Measurements from ENCODE around the gene UNC45A. TPM values are rescaled to one million over a fixed set of nuclear protein-coding genes. Genes with fewer than 3 reads are reported as not detected.

Gene UNC45A
- total RNA-seq, 1 experiment from 2014 or later: 84.4 TPM

DNA sequence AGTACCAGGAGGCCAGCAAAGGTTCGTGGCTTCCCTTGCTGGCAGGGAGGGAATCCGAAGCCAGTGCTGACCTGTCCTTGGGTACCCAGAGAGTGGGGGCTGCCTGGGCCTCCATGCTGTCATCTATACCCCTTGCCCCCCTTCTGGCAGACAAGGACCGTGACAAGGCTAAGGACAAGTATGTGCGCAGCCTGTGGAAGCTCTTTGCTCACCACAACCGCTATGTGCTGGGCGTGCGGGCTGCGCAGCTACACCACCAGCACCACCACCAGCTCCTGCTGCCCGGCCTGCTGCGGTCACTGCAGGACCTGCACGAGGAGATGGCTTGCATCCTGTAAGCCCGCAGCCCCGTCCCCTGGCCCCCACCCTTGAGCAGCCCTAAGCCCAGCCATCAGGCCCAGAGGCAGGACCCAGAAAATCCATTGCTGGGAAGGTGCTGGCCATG, 48.0 kb upstream of the UNC45A start:
- ChIA-PET CTCF (interaction anchor here (1.6 kb wide), 1 partner anchor 239 kb away, joined by 8 read pairs; no protein-coding TSS in a partner anchor), POLR2A (interaction anchor here (0.6 kb wide), 1 partner anchor 43 kb away, joined by 4 read pairs; no protein-coding TSS in a partner anchor)
- intact Hi-C loops (cut with micrococcal nuclease; ENCODE audit: unreplicated experiment): no loop called here
- TF ChIP-seq SIN3A (IDR thresholded peaks at IDR 0.05; ENCODE audit: borderline replicate concordance, insufficient read depth, low read depth, low read length) (no peak), TCF7L2 (IDR thresholded peaks at IDR 0.05; ENCODE audit: low read depth, low read length) (no peak)
- in situ Hi-C loops (cut with HindIII; ENCODE audit: low pct_unique_long_range_greater_than_20kb, low sequenced_read_pairs): no loop called here
- Histone ChIP-seq H3K27ac (ENCODE audit: low read length) (no peak overlapping the region), H3K4me3 (ENCODE audit: low read depth in 2 of 2, low read length in 2 of 2) (no peak overlapping the region), H3K9me3 (ENCODE audit: control insufficient read depth, insufficient read depth, low read depth, low read length) (no peaks in the 10 kb centered on the region), H3K36me3 (ENCODE audit: control insufficient read depth, insufficient read depth, low read length) (no peaks in the 10 kb centered on the region), H3K4me1 (ENCODE audit: control insufficient read depth, insufficient read depth, low read length) (no peaks in the 10 kb centered on the region), H3K27me3 (ENCODE audit: control insufficient read depth, insufficient read depth, low read length) (no peaks in the 10 kb centered on the region)
- DNase-seq (ENCODE audit: low read depth, low spot score) (no peak), ATAC-seq (no peak)
- no TSS peak for BruUV-seq (replicated peaks)

DNA sequence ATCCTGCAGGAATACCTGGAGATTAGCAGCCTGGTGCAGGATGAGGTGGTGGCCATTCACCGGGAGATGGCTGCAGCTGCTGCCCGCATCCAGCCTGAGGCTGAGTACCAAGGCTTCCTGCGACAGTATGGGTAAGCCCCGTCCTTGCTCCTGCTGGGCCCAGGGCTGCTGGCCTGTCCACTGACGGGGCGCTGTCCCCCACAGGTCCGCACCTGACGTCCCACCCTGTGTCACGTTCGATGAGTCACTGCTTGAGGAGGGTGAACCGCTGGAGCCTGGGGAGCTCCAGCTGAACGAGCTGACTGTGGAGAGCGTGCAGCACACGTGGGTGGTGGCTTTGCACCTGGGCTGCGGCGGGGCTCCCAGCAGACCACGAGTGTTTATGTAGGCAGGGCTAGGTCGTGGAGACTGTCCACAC, 45.8 kb upstream of the UNC45A start:
- Histone ChIP-seq H3K9me3 (ENCODE audit: control insufficient read depth, insufficient read depth, low read depth, low read length) (no peaks in the 10 kb centered on the region), H3K27me3 (ENCODE audit: control insufficient read depth, insufficient read depth, low read length) (no peaks in the 10 kb centered on the region), H3K4me3 (ENCODE audit: low read depth in 2 of 2, low read length in 2 of 2) (no peak overlapping the region), H3K27ac (ENCODE audit: low read length) (no peak overlapping the region), H3K4me1 (ENCODE audit: control insufficient read depth, insufficient read depth, low read length) (no peaks in the 10 kb centered on the region), H3K36me3 (ENCODE audit: control insufficient read depth, insufficient read depth, low read length) (no peaks in the 10 kb centered on the region; the same call in 1 of the 2 replicates)
- CTCF ChIA-PET: interaction anchor here (0.6 kb wide), 2 partner anchors 71 to 288 kb away, joined by 3 read pairs; no protein-coding TSS in a partner anchor
- intact Hi-C loops (cut with micrococcal nuclease; ENCODE audit: unreplicated experiment): no loop called here
- POLR2A ChIA-PET: interaction anchor here (0.5 kb wide), 1 partner anchor 40 kb away, joined by 3 read pairs; no protein-coding TSS in a partner anchor
- in situ Hi-C loops (cut with HindIII; ENCODE audit: low pct_unique_long_range_greater_than_20kb, low sequenced_read_pairs): no loop called here
- BruUV-seq (replicated peaks): no TSS peak
- TF ChIP-seq POLR2AphosphoS5 (IDR thresholded peaks at IDR 0.05; ENCODE audit: low read depth, low read length): no peak
- no peak for TF ChIP-seq SIN3A (IDR thresholded peaks at IDR 0.05; ENCODE audit: borderline replicate concordance, insufficient read depth, low read depth, low read length)
- TF ChIP-seq, protein P1, sequence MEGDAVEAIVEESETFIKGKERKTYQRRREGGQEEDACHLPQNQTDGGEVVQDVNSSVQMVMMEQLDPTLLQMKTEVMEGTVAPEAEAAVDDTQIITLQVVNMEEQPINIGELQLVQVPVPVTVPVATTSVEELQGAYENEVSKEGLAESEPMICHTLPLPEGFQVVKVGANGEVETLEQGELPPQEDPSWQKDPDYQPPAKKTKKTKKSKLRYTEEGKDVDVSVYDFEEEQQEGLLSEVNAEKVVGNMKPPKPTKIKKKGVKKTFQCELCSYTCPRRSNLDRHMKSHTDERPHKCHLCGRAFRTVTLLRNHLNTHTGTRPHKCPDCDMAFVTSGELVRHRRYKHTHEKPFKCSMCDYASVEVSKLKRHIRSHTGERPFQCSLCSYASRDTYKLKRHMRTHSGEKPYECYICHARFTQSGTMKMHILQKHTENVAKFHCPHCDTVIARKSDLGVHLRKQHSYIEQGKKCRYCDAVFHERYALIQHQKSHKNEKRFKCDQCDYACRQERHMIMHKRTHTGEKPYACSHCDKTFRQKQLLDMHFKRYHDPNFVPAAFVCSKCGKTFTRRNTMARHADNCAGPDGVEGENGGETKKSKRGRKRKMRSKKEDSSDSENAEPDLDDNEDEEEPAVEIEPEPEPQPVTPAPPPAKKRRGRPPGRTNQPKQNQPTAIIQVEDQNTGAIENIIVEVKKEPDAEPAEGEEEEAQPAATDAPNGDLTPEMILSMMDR (IDR thresholded peaks at IDR 0.05): no peak
- no peak for TF ChIP-seq TCF7L2 (IDR thresholded peaks at IDR 0.05; ENCODE audit: low read depth, low read length)
- TF ChIP-seq, protein P2, sequence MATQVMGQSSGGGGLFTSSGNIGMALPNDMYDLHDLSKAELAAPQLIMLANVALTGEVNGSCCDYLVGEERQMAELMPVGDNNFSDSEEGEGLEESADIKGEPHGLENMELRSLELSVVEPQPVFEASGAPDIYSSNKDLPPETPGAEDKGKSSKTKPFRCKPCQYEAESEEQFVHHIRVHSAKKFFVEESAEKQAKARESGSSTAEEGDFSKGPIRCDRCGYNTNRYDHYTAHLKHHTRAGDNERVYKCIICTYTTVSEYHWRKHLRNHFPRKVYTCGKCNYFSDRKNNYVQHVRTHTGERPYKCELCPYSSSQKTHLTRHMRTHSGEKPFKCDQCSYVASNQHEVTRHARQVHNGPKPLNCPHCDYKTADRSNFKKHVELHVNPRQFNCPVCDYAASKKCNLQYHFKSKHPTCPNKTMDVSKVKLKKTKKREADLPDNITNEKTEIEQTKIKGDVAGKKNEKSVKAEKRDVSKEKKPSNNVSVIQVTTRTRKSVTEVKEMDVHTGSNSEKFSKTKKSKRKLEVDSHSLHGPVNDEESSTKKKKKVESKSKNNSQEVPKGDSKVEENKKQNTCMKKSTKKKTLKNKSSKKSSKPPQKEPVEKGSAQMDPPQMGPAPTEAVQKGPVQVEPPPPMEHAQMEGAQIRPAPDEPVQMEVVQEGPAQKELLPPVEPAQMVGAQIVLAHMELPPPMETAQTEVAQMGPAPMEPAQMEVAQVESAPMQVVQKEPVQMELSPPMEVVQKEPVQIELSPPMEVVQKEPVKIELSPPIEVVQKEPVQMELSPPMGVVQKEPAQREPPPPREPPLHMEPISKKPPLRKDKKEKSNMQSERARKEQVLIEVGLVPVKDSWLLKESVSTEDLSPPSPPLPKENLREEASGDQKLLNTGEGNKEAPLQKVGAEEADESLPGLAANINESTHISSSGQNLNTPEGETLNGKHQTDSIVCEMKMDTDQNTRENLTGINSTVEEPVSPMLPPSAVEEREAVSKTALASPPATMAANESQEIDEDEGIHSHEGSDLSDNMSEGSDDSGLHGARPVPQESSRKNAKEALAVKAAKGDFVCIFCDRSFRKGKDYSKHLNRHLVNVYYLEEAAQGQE (IDR thresholded peaks at IDR 0.05; ENCODE audit: insufficient read depth in 1 of 2, low read depth in 2 of 2, low read length in 1 of 2): no peak
- DNase-seq (ENCODE audit: low read depth, low spot score): no peak
- no peak for ATAC-seq

DNA sequence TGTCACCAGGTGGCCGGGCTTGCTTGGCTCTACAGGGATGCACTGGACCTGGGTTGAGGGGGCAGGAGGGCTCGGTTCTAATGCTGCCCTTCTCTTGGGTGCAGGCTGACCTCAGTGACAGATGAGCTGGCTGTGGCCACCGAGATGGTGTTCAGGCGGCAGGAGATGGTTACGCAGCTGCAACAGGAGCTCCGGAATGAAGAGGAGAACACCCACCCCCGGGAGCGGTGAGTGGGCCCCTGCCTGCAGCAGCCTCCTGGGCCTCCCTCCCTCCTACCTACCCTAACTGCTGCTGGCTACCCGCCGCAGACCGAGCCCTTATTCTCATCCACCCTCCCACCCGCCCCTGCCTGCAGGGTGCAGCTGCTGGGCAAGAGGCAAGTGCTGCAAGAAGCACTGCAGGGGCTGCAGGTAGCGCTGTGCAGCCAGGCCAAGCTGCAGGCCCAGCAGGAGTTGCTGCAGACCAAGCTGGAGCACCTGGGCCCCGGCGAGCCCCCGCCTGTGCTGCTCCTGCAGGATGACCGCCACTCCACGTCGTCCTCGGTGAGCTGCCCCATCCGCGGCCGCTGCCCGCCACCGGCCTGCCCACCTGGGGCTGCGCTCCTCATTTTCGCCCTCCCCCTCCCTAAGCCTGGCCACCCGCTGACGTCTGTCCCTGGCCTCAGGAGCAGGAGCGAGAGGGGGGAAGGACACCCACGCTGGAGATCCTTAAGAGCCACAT, 45.2 kb upstream of the UNC45A start:
- CTCF ChIA-PET: interaction anchor here (0.6 kb wide), 2 partner anchors 72 to 289 kb away, joined by 3 read pairs; no protein-coding TSS in a partner anchor
- ATAC-seq: no peak
- intact Hi-C loops (cut with micrococcal nuclease; ENCODE audit: unreplicated experiment): no loop called here
- POLR2A ChIA-PET: no interaction called here
- Histone ChIP-seq H3K36me3 (ENCODE audit: control insufficient read depth, insufficient read depth, low read length) (no peaks in the 10 kb centered on the region; the same call in 1 of the 2 replicates), H3K27ac (ENCODE audit: low read length) (no peak overlapping the region), H3K27me3 (ENCODE audit: control insufficient read depth, insufficient read depth, low read length) (no peaks in the 10 kb centered on the region), H3K4me3 (ENCODE audit: low read depth in 2 of 2, low read length in 2 of 2) (no peak overlapping the region), H3K9me3 (ENCODE audit: control insufficient read depth, insufficient read depth, low read depth, low read length) (no peaks in the 10 kb centered on the region), H3K4me1 (ENCODE audit: control insufficient read depth, insufficient read depth, low read length) (no peaks in the 10 kb centered on the region)
- in situ Hi-C loops (cut with HindIII; ENCODE audit: low pct_unique_long_range_greater_than_20kb, low sequenced_read_pairs): no loop called here
- TF ChIP-seq, protein P2 (IDR thresholded peaks at IDR 0.05; ENCODE audit: insufficient read depth in 1 of 2, low read depth in 2 of 2, low read length in 1 of 2): no peak
- TF ChIP-seq, protein P1 (IDR thresholded peaks at IDR 0.05): no peak
- TF ChIP-seq SIN3A (IDR thresholded peaks at IDR 0.05; ENCODE audit: borderline replicate concordance, insufficient read depth, low read depth, low read length): no peak
- TF ChIP-seq TCF7L2 (IDR thresholded peaks at IDR 0.05; ENCODE audit: low read depth, low read length): no peak
- TF ChIP-seq POLR2AphosphoS5 (IDR thresholded peaks at IDR 0.05; ENCODE audit: low read depth, low read length): no peak
- DNase-seq (ENCODE audit: low read depth, low spot score): no peak
- no TSS peak for BruUV-seq (replicated peaks)

Data from Panc1 (cell line).